ENCODE measurements around the gene HNRNPL.
"Not testable (repeated sequence)": the region's sequence is repeated elsewhere in the genome, so short reads cannot be mapped to it uniquely, and the experiment has no call there.

Gene HNRNPL

GRCh38 chr19:38830039-38830733 is 19.6 kb downstream of the HNRNPL start:
- in situ Hi-C loops (cut with HindIII; ENCODE audit: low sequenced_read_pairs) = no loop called here

GRCh38 chr19:38829203-38829602 is 20.6 kb downstream of the HNRNPL start:
- in situ Hi-C loops (cut with HindIII; ENCODE audit: low sequenced_read_pairs) = not testable (repeated sequence)

GRCh38 chr19:38826856-38827551 is 22.8 kb downstream of the HNRNPL start:
- in situ Hi-C loops (cut with HindIII; ENCODE audit: low sequenced_read_pairs) = no loop called here

GRCh38 chr19:38825936-38826335 is 23.9 kb downstream of the HNRNPL start:
- in situ Hi-C loops (cut with HindIII; ENCODE audit: low sequenced_read_pairs) = not testable (repeated sequence)

- in situ Hi-C loops (cut with HindIII; ENCODE audit: low sequenced_read_pairs) = not testable (repeated sequence)
These were observed 28.5 kb downstream of the HNRNPL start for GRCh38 chr19:38821230-38821825.

- in situ Hi-C loops (cut with HindIII; ENCODE audit: low sequenced_read_pairs) = no loop called here
These were observed 30.4 kb downstream of the HNRNPL start for GRCh38 chr19:38819231-38819920.

GRCh38 chr19:38817081-38817480 is 32.7 kb downstream of the HNRNPL start:
- in situ Hi-C loops (cut with HindIII; ENCODE audit: low sequenced_read_pairs) = no loop called here

GRCh38 chr19:38816131-38816750 is 33.5 kb downstream of the HNRNPL start:
- in situ Hi-C loops (cut with HindIII; ENCODE audit: low sequenced_read_pairs) = no loop called here

GRCh38 chr19:38815059-38816001 is 34.5 kb downstream of the HNRNPL start:
- in situ Hi-C loops (cut with HindIII; ENCODE audit: low sequenced_read_pairs) = no loop called here

- in situ Hi-C loops (cut with HindIII; ENCODE audit: low sequenced_read_pairs) = not testable (repeated sequence)
These were observed 35.9 kb downstream of the HNRNPL start for GRCh38 chr19:38813932-38814331.

- in situ Hi-C loops (cut with HindIII; ENCODE audit: low sequenced_read_pairs) = no loop called here
These were observed 36.5 kb downstream of the HNRNPL start for GRCh38 chr19:38813323-38813722.

GRCh38 chr19:38812841-38813320 is 36.9 kb downstream of the HNRNPL start, which contains the start of gene LGALS4:
LGALS4 (minus strand) TSS chr19:38812945; CDS start chr19:38812886, 59 bp downstream.
- in situ Hi-C loops (cut with HindIII; ENCODE audit: low sequenced_read_pairs) = no loop called here

- in situ Hi-C loops (cut with HindIII; ENCODE audit: low sequenced_read_pairs) = no loop called here
These were observed 37.6 kb downstream of the HNRNPL start for GRCh38 chr19:38812009-38812840.

- in situ Hi-C loops (cut with HindIII; ENCODE audit: low sequenced_read_pairs) = no loop called here
These were observed 40.1 kb downstream of the HNRNPL start for GRCh38 chr19:38809592-38810252.

GRCh38 chr19:38808741-38809140 is 41.0 kb downstream of the HNRNPL start:
- in situ Hi-C loops (cut with HindIII; ENCODE audit: low sequenced_read_pairs) = no loop called here

GRCh38 chr19:38807374-38808098 is 42.2 kb downstream of the HNRNPL start:
- in situ Hi-C loops (cut with HindIII; ENCODE audit: low sequenced_read_pairs) = not testable (repeated sequence)

- in situ Hi-C loops (cut with HindIII; ENCODE audit: low sequenced_read_pairs) = no loop called here
These were observed 43.4 kb downstream of the HNRNPL start for GRCh38 chr19:38806371-38806770.

- in situ Hi-C loops (cut with HindIII; ENCODE audit: low sequenced_read_pairs) = no loop called here
These were observed 44.6 kb downstream of the HNRNPL start for GRCh38 chr19:38805180-38805579.

Measured in DLD1 (cell line).